HG03045 (cell line): Measurements from ENCODE around the gene TAGLN2.
A peak's percentile ranks its signal among the peaks of the same experiment; 100 is the strongest.

ENCODE experiments used
- ATAC-seq: cut with Tn5 transposase; IDR thresholded peaks from one replicate; pipeline ENCODE4 v1.9.1; 2021; ENCODE audit warnings: mild to moderate bottlenecking, moderate library complexity; ENCODE audit not compliant: unreplicated experiment

Gene TAGLN2

DNA sequence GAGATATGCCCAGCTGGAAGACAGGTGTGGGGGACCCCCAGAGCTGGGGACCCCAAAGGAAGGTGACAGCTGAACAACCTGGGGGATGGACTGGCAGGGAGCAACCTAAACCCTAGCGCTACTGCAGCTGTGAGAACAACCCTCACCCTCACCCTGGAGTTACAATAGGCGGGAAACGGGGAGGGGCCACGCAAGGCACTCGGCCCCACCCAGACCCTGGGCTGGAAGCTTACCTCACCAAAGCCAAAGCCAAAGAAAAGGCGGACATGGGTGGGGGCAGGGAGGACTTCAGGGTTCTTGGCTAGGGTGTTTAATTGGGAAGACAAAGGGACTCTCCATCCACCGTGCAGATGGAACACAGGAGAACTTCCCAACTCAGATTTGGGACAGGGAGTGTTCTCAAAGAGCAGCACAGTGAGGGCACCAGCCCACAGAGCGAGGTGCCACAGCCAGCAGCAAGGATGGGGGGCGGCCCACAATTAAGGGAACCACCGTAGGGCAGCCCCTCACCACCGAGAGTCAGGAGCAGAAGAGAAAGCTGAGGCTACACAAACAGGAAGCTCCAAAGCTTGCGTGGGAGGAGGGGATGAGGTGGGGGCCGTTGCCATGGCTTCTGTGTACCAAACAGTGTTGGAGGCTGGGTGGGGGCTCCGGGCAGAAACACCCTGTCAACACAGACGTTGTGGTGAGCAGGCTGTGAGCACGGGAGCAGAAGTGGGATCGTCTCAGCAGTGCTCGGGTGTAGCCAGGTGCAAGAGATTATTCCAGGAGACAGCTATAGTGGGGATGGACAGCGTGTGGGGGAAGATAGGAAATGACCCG lies 1.9 kb downstream of the TAGLN2 start:
- ATAC-seq, result peak; percentile 28

DNA sequence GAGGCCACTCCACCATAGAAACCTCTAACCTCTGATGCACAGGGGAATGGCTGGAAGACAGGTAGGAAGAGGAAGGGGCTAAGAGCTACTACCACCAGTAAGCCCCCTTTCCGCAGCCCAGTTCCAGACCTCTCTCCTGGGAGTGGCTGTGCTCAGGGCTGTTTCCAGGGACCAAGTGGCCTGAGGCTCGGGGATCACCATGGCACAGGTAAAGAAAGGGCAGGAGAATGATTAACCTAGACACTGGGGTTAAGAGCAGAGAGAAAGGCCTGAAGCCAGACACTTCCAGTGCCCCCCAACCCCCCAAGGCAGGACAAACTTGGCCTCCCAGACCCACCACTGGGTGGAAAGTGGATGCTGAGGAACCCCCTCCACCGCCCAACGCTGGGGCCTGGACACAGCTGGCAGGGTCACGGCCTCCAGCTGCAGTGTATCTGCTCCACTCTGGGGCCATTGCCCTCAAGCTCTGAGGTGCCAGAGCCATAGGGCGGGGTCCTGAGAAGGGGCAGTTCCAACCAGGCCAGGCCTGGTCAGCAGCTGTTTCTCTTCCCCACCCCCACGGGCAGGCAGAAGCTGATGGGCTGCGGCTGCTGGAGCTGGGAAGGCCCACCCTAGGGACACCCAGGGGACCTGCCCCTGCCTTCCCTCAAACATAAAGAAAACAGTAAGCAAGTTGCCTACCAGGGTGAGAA lies 2.6 kb downstream of the TAGLN2 start:
- ATAC-seq, result no peak

DNA sequence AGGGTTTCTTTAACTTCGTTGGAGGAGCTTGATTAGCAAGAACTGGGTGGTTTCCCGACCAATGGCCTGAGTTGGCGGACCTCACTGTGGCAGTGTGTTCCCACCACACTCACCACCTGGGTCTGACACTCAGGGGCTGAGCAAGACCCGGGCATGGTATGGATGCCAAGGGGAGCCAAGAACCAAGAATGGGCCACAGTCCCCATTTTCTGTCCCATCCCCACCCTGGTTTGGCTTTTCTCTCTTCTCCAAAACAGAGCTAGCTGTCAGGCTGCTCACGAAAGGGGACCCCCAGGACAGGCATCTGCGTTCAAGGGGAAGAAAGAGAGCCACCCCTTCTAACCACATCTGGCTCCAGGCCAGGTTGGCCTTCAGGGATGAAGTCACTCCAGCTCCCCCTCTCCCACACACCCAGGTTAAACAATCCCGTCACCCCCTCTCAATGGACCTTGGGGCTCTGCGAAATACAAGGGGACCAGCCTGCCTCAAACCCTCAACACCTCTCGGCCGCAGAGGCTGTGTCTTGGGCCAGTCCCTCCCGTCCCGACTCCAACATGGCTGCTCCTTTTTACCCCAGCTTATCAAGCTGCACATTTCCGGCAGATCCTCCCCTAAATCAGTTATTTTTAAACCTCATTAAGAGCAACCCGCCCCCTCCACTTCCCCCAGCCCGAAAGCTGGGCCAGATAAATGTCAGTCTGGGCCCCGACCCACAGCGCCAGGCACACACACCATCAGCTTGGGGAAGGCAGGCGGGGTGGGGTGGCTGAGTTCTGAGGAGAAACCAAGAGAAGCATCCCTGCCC lies 3.4 kb downstream of the TAGLN2 start:
- ATAC-seq, result peak; percentile 12

DNA sequence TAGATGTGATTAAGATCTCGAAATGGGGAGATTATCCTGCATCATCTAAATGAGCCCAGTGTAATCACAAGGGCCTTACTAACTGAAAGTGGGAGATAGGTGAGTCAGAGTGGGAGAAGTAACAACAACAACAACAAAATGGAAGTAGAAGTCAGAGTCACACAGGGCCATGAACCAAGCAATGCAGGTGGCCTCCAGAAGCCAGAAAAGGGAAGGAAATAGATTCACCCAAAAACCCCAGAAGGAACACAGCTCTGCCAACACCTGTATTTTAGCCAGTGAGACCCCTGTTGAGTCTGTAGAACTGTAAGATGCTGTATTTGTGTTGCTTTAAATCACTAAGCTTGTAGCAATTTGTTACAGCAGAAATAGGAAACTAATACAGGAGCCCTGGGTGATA lies 4.1 kb downstream of the TAGLN2 start:
- peak; percentile 15 for ATAC-seq

DNA sequence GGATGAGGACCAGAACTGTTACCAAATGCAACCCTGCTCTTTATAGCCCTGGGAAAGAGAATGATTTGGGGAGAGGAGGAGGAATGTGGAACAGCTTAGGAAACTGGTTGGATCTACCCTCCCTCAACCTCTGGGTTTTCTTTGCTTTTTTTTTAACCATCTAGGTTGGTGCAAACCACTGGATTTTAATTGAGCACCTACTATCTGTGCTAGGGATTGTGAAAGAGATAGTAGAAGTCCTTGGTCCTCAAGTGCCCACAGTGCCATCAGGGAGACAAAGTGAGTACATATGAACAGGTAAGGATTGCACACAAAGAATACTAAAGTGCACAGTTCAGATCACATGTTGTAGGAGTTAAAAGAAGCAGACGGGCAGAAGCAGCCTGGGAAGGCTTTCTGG lies 4.7 kb downstream of the TAGLN2 start:
- no peak for ATAC-seq

DNA sequence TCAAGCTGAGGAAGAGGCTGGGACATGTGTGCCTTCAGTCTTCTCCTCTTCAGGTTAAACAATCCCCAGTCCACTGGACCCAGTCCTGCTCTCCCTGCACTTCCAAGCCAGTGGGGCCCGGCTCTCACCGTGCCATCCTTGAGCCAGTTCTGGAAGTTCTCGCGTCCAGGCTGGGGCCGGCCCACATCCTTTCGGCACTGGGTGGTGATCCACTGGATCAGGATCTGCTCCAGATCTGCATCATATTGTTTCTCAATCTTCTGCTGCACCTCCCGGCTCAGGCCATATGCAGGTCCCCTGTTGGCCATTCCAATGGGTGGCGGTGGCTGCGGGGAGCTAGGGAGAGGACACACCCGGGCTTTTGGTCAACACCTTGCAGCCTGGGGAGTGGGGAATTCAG lies 5.1 kb downstream of the TAGLN2 start:
- no peak for ATAC-seq

DNA sequence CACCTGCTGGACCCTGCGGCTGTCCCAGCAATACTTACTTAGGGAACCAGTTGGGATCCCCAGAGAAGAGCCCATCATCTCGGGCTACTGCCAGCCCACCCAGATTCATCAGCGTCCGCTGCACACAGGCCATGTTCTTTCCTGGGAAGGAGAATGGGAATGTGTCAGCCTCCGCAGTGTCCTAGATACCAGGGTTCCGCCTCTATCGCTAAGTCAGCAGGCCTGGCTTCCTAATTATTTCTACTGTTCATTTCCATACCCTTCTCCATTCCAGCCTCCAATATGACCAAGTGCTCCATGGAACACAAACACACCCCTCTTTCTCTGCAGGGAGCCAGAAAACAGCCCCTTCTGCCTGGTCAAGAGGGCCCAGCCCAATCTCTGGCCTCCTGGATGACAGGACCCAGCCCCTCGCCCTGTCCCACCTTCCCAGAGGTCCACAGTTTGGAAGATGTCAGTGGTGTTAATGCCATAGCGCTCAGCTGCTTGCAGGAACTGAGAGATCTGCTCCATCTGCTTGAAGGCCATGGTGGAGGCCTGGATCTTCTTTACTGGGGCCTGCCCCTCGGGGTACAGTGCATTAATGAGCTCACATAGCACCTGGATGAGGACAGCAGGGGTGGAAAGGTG lies 6.0 kb downstream of the TAGLN2 start:
- no peak for ATAC-seq

DNA sequence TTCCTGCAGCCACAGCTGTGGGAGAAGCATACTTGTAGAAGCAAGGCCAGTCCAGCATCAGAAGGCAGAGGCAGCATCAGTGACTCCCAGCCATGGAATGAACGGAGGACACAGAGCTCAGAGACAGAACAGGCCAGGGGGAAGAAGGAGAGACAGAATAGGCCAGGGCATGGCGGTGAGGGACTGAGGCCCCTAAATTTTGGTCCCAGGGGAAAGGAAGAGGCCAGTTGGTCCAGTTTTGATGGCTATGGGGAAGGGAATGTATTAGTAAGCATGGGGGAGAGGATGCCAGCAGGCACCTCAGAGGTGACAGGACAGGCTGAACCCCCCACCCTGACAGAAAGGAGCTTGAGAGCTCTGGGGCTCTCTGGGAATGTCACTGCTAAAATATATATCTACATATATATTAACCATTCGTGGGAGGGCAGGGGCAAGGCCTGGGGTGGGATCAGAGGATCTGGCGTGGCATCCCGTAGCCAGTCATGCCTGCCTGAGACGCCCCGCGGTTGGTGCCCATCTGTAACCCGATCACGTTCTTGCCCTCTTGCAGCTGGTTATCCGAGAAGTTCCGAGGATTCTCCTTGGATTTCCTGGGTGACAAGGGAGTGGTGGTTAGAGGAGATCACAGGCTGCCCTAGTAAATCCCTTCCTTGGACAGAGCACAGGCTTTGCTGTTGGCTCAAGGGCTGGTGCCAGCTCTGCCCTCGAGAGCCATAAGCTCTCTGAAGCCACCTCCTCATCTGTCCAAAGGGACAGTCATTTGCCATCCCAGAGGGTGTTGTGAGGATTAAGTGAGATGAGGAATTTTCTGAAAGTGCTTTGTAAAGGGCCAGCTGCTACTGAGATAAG lies 6.7 kb downstream of the TAGLN2 start:
- ATAC-seq, result no peak

DNA sequence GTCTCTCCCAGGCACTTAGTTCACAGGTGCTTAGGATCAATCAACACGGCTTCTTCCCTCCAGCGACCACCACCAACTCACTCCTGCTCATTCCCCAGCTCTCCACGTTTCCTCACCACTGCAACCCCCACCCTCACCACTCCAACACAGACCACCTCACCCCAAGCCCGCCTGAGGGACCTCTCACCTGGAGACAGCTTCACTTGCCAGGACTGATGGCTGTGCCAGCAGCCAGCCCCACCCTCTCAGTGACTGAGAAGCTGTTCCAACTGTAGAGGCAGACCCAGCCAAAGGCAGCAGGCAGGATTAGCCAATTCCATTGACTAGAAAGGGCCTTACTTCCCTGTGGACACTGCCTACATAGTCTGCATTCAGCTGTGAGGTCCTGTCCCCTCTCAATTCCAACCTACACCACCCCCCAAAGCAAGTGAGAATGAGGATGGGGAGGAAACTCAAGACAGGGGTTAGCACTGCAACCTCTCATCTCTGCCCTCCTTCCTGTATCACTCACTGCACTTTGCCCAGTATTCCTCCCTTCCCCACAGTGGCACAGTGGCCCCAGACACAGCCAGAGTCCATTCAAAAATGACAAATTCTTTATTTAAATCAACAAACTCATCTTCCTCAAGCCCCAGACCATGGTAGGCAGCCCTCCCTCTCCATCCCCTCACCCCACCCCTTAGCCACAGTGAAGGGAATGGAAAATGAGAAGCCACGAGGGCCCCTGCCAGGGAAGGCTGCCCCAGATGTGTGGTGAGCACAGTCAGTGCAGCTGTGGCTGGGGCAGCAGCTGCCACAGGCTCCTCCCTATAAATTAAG lies 7.6 kb downstream of the TAGLN2 start:
- ATAC-seq, result no peak

DNA sequence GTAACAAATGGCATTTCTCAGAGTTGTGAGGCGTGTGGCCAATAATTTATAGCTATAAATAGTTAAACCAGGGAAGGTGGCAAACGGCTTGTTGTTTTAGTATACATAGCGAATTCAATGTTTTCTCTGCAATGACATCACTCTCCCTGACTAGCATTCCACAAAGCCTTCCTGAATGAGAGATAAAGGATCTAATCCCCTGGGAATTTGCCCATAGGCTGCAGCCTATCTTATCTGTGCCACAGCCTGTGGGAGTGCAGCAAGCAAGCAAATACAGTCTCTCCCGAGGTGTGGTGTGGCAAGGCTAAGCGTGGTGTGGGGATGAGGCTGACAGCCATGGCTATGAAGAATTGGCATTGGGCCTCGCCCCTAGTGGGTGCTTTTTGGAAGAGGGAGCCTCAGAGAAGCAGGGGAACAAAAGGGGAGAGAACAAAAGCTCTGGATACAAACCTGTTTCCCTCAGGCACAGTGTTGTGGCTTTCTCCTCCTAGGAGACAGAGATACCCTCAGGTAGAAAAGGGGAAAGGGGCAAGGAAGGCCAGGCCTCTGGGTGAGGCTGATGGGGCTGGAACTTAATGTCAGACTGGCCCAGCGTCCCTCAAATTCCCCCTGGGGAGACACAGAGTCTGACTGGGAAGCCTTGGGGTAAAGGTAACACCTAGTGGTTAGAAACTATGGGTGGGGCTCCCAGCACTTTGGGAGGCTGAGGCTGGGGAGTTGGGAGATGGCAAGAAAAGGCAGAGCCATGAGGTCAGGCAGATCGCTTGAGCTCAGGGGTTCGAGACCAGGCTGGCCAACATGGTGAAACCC lies 8.9 kb downstream of the TAGLN2 start:
- no peak for ATAC-seq

DNA sequence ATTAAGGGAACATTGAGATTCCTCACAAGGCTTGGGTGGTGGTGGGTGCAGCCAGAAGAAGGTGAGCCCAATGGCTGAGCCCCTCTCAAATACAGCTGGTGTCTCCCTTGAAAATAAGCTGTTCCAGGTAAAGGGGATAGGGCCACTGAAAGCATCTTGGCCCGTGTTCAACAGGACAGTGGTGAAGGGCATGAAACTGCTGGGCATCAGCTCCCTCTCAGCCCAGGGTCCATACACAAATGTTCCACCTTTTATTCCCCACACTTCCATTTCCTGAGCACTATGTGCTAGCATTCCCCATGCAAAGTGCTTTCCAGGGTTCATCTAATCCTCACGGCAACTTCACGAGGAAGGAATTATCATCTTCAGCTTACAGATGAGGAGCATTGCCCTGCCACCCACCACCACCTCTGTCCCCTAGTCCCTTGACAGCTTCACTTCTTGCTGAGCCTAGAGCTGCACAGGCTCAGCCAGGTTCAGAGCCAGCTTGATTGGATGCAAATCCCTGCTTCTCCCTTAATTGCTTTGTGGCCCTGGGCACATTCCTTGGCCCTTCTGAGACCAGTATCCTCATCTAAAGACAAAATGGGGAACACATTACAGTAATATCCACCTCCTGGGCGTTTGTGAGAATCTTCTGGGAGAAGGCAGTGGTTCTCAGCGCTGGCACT lies 9.6 kb downstream of the TAGLN2 start:
- no peak for ATAC-seq

DNA sequence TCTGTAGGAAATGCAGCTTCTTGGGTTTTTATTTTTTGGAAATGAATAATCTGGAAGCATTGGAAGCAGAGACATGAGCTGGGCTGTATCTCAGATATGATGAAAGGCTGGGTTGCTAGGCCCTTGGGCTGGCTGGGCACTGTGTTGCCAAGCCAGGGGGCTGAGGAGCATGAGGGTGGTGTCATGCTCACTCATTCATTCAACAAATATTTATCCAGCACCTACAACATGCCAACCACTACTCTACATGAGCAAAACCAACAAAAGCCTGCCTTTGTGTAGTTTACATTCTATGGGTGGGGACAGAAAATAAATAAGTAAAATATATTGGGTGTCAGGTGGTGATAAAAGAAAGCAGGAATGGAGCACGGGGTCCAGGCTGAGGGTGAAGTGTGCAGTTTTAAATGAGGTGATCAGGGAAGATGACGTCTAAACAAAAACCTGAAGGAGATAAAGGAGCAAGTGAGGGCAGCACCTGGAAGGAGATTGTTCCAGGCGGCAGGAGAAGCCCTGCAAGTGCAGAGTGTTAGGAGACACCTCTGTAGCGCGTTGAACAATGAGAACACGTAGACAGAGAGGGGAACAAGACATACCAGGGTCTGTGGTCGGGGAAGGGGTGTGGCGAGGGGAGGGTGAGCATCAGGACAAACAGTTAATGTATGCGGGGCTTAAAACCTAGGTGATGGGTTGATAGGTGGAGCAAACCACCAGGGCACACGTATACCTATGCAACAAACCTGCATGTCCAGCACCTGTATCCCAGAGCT lies 10.9 kb downstream of the TAGLN2 start:
- no peak for ATAC-seq

DNA sequence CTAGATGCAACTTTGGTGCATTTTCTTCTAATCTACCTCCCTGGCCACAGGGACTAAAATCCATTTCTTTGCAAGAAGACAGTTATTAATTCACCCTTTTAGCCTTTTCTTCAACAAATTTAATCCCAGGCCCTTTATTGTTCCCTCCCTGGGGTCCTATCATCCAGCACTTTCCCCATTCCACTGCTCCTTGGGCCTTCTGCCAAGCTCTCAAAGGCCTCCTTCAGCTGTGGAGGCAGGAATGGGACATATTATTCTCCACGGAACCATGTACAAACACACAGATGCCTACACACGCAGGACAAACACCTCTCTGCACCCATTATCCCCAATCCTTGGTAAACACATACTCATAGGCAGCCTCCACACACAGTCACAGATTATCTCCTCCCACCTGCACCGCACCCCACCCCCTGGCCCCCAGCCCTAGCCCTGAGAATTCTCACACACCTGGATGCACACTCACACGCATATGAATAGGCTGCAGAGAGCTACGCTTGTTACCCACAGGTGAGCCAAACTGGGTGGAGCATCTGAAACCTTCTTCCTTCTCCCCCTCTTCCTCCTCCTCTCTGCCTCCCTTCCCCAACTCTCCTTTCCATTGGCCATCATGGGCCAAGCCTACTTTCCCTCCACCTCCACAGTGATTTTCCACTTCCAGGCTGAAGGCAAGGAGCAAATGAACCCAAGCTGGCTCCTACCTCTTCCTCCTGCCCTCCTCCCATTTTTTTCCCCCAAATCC lies 11.7 kb downstream of the TAGLN2 start:
- no peak for ATAC-seq

DNA sequence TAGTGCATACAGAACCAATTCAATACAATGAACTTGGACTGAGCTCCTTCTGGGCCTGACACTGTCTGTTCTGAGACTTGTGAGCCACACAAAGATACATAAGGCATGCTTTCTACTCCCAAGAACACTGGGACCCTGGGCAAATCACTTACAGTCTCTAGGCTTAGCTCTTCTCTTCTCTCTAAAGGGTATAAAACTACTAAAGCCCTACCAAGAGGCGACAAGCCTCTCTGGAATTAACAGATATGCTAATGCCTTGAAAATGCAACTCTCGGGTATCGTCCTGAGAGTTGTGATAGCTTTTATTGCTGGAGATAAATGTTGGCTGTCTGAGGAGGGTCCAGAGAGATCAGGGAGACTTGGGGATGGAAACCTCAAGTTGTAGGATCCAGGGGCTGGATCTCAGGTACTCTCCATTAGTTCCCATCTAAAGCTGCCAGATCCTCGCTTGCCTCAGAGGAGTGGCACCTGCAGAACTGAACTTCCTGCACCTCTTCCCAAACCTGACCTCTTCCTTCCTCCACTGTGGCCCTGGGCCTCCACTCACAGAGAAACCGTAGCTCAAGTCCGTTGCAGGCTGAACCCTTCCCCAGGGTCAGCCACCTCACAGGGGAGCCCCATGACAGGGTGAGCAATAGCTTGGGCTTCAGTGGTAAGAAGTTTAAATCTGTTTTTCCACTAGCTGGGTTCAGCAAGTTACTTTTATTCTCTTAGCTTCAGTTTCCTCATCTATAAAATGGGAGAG lies 13.8 kb downstream of the TAGLN2 start:
- no peak for ATAC-seq

DNA sequence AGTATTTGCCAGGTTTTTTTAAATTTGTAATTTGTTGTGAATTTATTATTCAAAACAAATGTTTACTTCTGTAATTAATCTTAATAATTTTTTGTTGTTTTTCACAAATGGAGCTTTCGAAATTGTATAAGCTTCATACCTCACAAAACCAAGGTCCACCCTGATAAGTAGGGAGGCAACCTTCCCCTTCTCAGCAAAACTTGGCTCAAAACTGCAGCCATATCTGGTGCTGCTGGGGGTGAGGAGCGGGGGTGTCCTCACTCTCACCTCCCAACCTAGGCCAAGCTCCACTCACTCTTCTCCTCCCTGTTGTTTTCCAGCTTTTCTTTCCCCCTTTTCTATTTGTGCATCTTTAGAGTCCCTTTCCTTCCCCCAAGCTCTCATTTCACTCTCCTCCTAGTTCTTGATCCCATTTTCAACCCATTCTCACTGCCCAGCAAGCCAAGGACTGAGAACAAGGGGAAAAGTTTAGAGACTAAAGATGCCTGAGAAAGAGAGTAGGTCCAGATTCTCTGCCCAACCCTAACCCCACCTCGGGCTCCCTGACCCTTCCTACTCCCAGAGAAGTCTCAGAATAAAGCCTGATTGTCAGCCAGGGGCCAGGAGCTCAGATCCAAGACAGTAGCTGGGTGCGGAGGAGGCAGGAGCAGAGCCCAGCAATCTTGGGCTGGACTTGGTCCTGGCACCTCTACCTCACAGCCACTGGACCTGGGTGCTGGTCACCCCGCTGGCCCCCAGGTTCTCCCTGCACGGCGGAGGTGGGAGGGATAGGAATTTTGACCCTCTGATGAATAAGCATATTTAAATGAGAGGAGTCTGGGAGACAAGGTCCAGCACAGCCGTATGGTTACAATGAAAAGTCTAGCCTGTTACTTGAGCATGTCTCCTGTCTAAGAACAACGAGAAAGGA lies 17.0 kb downstream of the TAGLN2 start:
- ATAC-seq, result no peak
